COLO668 (cell line): ENCODE results near the gene KIF15.

ENCODE experiments used
- DNase-seq: peaks from one replicate; lab custom pipeline; 2025; ENCODE audit not compliant: unreplicated experiment; lab: John Stamatoyannopoulos, UW

Gene KIF15

DNA sequence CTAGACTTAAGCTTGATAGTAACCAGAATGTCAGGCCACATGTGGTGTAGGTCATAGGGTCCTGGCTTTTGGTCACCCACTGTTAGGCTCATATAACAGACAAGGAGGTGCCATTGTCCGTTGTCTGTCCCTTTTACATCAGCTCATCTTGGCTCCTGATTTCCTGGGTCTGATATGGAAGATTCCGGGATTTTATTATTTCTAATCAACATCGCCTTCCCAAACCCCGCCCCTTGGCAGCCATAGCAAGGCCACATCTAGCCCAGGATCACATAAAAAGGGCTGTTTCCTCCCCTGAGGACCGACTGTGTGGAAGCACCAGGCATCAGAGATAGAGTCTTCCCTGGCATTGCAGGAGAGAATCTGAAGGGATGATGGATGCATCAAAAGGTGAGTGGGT is 112.7 kb downstream of the KIF15 start, which contains the start of gene TGM4:
TGM4 (plus strand) TSS at position 301 of the 400 bp plus-strand sequence; CDS start at position 372, 71 bp downstream.
- DNase-seq = no peak

DNA sequence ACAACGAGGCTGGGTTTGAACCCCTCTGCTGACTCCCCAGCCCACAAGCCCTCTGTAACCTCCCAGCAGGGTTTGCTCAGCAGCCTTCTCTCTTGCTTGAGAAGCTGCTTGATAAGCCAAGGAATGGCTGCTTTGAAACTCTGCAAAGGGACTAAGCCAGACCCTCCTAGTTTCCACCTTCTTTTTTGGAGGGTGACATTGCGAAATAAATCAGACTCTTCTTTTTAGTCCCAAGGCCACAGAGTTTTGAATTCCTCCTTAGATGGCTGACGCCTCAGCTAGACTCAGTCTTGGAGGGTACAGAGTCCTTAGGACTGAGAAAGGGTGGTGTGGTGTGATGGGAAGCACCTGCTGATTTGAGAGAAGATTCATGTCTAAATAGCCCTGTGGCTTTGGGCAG is 114.0 kb downstream of the KIF15 start:
- DNase-seq = no peak

DNA sequence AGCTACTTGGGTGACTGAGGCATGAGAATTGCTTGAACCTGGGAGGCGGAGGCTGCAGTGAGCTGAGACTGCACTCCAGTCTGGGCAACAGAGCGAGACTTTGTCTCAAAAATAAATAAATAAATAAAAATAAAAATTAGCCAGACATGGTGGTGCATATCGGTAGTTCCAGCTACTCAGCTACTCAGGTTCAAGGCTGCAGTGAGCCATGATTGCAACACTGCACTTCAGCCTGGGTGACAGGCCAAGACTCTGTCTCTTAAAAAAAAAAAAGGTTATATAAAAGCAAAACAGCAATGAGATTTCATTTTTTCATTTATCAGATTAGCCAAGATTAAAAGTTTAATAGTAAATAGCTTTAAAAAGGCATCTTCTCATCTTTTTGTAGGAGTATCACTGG is 115.7 kb downstream of the KIF15 start:
- DNase-seq = no peak

DNA sequence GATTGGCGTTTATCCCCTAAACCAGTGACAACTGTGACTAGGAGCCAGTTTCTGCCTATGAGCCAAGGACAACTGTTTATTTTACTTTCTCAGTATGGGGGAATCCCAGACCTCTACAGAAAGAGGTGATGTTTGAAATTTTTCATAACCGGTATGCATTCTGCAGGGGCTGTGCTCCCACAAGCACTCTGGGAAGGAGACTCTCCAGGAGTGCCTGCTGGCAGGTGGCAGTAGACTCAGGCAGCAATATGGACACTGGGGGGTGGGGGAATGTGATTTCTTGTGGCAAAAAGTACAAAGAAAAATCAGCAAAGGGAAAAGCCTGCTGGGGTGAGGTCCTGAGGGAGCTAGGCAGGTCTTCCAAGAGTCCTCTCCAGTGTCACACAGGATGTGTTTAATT is 118.7 kb downstream of the KIF15 start:
- DNase-seq = no peak

DNA sequence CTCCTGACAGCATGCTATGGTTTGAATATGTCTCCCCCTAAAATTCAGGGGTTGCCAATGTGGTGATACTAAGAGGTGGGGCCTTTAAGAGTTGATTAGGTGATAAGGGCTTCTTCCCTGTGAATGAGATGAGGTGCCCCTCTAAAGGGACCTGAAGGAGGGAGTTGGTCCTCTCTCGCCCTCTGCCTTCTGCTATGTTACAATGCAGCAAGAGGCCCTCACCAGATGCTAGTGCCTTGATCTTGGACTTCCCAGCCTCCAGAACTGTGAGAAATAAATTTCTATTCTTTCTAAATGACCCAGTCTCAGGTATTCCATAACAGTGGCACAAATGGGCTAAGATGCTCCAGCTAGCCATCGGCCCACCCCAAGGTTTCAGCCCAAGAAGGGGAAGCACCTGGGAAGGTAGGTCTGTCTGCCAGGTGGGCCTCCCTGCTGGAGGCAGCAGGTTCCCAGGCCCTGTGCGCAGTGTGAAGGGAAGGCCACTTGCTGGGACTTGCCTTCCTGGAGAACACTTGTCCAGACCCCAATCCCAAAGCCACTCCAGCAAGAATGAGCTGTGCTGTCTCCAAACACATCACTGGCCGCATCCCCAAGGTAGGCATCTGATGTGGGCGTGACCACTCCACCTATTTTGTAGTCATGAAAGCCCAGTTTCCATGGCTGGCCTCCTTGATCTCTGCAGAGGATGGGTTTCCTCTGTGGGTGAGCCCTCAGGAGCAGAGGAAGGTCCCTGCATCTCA is 121.8 kb downstream of the KIF15 start:
- DNase-seq = no peak

DNA sequence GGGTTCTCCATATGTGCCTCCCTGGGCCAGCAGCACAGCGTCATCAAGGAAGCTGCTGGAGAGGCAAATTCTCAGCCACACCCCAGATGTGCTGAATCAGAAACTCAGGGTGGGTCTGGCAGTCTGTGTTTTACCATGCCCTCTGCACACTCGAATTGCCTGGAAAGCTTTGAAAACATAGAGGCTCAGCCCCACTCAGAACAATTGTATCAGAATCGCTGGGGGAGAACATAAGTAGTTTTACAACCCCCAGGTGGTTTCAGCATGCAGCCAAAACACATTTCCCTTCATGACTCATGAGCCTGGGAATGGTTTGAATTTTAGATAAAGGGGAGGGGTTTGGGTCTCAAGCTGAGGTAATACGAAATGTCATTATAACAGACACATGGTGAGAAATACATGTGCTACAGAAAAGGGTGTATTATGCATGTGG is 122.4 kb downstream of the KIF15 start:
- no peak for DNase-seq

DNA sequence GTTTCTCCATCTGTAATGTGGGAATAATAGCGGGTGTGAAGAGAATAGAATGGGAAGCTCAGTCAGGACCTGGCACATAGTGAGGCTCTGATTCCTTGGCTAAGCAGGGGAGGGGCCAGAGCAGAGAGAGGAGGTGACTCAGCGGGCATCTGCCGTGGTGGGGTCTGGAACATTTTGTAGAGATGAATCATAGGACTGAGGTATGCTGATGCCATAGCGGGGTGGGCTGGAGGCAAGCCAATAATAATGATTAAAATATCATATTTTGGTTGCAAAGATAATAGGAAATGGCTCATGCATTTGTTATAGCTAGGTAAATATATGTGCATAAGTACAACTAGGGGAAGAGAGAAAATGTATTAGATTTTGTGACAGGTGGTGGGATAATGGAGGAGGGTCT is 124.0 kb downstream of the KIF15 start:
- no peak for DNase-seq

DNA sequence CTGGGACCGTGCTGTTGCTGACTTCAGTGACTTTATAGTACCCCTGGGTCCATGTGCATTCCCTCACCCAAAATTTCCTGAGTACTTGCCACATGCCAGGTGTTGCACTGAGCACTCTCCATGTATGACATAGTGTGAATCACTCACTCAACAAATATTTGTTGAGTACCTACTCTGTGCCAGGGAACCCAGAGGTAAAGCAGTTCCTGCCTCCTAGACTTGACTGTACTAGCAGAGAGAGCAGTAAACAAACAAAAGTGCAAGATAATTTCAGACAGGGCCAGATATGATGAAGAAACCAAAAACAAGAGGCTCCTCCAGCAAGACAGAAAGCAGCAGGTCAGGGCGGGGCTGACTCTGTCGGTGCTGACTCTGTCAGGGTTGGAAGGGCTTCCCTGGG is 125.0 kb downstream of the KIF15 start:
- peak; percentile 4 for DNase-seq

DNA sequence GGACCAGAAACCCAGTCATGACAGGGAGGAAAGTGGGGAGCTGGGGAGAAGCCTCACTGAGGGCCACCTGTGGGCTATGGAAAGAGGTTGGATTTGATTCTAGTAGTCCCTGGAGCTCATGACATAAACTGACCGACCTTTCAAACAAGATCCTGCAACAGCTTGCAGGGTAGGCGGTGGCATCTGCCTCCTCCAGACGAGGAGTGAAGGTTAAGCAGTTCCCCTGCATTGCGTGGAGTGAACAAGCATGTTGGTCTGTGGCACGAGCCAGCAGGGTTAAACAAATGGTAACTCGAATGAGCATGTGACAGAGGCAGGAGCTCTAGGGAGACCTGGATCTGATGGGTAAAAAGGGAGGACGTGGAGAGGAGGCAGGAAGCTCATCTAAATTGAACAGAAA is 125.5 kb downstream of the KIF15 start:
- no peak for DNase-seq

DNA sequence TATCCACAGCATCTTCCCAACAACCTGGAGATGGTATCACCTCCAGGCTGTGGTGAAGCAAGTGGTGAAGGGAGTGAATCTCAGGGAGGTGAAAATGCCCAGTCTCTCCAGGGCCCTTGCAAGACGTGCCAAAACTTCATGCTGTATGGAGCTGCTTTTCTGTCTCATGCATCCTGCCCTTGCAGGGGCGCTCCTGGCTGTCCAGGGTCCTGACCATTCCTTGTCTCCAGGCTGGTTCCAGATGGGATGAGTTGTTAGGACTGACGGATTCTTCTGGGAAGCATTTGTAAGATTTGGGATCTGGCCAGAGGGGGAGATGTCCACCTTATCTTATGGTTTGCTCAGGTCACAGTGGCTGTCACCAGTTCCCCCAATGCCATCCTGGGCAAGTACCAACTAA is 128.7 kb downstream of the KIF15 start:
- no peak for DNase-seq

DNA sequence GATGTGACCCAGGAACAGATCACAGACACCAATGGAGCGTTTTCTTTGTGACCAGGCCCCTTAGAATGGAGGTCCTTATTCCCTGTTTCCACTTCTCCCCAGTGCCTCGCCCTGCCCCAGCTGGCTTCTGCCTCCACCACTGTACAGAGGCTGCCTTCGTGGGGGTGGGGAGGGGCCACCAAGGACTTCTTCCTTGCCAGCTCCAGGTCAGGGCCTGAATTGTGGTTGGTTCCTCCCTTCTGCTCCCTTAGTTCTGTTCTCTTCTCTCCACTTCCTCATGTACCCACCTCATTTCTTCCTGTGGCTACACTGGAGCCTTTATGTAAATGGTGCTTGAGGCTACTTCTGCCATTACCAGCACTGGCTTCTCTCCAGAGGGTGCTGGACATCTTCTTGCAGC is 129.3 kb downstream of the KIF15 start:
- no peak for DNase-seq

DNA sequence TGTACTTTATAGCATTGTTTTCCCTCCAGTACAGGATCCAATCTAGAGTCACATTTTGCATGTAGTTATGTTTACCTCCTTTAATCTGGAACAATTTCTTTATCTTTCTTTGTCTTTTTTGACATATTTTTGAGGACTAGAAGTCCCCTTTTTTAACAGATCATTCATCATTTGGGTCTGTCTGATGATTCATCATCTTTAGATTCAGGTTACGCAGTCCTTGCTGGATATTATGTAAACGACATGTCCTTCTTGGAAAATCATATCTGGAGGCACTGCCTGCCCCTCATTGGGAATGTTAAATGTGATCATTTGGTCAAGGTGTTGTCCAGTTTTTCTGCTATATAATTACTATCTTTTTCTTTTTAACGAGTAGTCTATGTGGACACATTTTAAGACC is 131.1 kb downstream of the KIF15 start:
- DNase-seq = no peak

DNA sequence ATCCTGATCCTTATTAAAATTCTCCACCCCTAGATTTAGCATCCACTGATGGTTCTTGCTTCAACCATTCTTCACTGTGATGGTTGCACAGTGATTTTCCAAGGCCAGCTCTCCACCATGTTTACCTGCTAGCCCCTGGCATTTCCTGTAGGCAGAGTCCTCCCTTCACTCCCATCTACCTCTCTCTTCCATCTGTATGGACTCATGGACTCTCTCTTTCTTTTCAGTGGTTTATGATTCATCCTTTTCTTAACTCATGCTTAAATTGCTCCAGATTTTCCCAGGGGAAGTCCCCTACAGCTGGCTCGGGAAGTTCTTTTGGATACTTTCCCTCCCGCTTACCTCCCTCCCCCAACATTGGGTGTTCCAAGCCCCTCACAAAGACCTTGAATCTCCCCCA is 131.5 kb downstream of the KIF15 start:
- DNase-seq = no peak

DNA sequence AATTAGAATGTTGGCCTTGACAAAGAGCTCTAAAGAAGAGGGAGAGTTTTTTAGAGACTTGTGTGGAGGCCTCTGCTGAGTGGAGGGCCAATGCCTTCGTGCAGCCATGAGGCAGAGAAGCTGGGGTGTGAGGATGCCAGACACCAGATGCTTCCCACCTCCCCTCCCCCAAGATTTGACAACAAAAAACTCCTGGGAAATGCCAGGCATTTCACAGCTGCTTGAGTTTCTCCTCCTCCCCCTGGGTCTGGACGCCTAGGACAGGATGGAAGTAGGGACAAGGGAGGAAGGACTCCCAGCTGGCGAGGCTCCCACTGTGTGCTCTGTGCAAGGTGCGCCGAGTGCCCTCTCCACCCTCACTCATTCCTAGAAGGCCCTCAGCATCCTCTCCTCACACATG is 132.9 kb downstream of the KIF15 start:
- no peak for DNase-seq

DNA sequence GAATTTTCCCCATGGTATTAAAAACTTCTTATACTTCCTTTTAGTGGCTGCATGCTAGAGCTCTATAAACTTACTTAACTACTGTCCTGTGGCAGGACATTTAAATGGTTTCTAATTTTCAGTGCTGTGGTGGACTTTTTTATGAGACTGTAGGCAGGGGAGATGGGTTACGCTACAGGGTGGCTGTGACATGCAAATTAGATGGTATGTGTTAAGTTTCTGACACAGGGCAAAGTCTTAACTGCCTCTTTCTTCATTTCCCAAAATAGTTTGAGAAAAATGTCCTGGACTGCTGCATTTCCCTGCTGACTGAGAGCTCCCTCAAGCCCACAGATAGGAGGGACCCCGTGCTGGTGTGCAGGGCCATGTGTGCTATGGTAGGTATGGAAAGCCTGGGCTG is 134.8 kb downstream of the KIF15 start:
- DNase-seq = no peak

DNA sequence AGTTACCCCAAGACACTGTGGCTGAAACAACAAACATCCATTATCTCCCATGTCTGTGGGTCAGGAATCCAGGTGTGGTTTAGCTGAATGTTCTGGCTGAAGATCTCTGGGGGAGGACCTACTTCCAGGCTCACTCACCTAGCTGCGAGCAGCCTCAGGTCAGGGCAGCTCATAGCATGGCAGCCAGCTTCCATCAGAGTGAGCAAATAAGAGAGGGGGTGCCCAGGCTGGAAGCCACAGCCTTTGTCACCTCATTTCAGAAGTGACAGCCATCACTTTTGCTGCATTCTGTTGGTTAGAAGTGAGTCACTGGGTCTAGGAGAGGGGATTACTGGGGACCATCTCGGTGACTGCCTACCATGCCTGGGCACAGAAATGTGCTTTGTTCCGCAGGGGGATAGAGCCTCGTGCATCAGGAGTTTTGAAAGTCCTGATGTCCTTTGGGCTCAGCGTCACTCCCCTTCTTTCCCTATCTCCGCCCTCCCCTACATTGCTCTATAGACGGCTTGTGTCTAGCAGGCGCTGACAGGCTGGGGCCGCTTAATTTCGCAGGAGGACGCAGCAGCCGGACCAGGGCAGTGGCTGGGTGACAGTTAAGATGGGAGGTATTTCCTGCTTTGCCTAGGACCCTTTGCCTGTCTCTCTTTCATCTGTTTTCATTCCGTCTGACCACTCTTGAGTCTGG is 138.2 kb downstream of the KIF15 start:
- DNase-seq = no peak

DNA sequence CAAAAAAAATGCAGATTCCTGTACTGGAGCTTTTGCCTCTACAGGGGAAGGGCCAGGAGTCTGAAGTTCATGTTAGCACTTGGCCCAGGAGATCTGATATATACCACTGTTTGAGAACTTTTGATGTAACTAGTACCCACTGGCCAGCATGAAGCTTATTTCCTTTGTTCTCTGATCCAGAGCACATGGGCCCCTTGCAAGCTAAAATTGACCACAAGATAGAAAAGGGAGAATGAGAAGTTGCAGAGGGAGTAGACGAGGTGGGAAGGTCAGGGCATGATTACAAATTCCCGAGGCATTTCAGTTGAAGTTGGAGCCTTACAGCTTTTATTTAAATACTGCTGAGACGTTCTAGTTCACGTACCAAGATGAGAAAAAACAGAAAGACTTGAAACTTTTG is 141.0 kb downstream of the KIF15 start:
- DNase-seq = no peak
